ENCODE results near the gene CDK18. TPM values are rescaled to one million over a fixed set of nuclear protein-coding genes. Genes with fewer than 3 reads are reported as not detected.
A peak's percentile ranks its signal among the peaks of the same experiment; 100 is the strongest.

CDK18 gene
- total RNA-seq, 1 experiment from 2014 or later, result 0.05 TPM

DNA sequence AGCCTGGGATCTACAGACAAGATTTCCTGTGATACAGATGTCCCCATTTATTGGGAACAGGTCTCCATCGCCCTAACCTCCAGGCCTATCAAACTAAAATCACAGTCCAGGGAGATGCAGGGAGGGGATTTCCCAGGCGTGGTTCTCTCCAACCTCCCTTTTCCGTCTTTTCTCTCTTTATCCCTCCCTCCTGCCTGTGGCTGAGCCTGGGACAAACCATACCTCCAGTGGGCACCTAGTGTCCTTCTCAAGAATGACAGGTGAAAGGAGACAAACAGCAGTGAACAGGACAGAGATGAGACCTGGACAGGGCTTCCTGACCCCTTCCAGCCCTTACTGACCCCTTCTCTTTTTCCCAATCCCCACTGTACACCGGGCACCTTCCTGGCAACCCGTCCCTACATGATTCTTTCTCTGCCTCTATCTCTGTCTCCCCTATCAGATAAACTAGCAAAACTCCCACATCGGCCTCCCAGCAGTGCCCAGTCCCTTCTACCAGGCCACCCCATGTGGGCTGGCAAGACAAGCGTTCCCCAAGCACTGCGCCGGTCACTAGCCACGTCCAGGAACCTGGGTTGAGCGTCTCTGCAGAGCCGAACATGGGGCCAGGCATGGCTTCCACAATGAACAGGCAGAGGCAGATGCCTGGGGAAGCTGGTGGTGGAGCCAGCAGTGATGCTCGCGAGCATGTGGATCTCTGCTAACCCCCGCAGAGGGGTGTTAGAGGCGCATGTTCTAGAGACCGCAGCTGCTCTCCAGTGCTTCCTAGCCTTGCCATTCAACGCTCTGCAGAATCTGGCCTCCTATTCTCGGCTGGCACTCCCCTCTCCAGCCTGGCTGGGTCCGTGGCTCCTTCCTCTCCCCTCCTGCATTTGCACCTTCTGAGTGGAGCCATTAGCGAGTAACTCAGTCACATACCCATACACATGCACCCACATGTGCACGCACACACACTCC lies 72.6 kb downstream of the CDK18 start:
- H3K4me3 ChIP-seq, result no peak overlapping the region
- H3K27ac ChIP-seq, result no peak overlapping the region
- no peaks in the 10 kb centered on the region for H3K4me1 ChIP-seq (replicated peaks)
- peak in 1 of 2 experiments; percentile 14 for DNase-seq (ENCODE audit: low read depth in 1 of 2, low spot score in 2 of 2)
- no peaks in the 10 kb centered on the region for H3K9me3 ChIP-seq (replicated peaks)
- no peaks in the 10 kb centered on the region for H3K36me3 ChIP-seq
- peaks cover 42% of the 10 kb centered on the region for H3K27me3 ChIP-seq (replicated peaks)

DNA sequence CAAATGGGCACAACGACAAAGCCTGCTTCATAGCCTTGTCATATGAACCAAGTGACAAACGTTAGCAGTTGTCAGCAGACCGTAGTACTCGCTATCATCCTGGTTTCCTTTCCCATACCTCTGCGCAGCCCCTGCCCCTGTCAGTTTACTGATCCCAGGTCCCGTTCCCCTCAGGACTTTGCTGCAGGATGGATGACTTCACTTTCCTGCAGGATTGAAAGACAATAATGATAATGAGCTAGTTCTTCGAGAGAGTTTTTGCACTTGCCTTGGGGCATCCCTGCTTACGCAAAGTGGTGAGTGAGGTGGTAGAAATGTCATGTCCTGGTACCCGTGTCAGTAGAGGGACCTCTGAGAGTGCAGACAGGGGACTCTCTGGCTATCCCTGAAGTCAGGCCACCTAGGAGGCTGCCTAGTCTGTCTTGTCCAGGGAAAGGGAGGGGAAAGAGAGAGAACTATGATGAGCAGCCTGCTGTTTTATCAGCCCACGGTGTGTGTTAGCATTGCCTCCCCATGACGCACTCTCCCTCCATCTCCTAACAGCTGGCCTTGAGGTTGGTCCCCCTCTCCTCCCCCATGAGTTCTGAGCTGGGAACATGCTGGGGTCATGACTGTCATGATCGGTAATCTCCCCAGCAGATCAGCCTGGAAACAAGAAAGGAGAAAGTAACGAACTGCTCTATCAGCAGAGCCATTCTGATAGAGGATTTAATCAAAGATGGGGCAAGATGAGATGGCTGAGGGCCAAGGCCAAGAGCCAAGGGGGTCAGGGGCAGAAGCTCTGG lies 73.6 kb downstream of the CDK18 start:
- Histone ChIP-seq H3K27ac (no peak overlapping the region), H3K36me3 (no peaks in the 10 kb centered on the region), H3K9me3 (replicated peaks) (no peaks in the 10 kb centered on the region), H3K27me3 (replicated peaks) (peaks cover 37% of the 10 kb centered on the region), H3K4me3 (no peak overlapping the region), H3K4me1 (replicated peaks) (no peaks in the 10 kb centered on the region)
- peak in 1 of 2 experiments; percentile 29 for DNase-seq (ENCODE audit: low read depth in 1 of 2, low spot score in 2 of 2)

DNA sequence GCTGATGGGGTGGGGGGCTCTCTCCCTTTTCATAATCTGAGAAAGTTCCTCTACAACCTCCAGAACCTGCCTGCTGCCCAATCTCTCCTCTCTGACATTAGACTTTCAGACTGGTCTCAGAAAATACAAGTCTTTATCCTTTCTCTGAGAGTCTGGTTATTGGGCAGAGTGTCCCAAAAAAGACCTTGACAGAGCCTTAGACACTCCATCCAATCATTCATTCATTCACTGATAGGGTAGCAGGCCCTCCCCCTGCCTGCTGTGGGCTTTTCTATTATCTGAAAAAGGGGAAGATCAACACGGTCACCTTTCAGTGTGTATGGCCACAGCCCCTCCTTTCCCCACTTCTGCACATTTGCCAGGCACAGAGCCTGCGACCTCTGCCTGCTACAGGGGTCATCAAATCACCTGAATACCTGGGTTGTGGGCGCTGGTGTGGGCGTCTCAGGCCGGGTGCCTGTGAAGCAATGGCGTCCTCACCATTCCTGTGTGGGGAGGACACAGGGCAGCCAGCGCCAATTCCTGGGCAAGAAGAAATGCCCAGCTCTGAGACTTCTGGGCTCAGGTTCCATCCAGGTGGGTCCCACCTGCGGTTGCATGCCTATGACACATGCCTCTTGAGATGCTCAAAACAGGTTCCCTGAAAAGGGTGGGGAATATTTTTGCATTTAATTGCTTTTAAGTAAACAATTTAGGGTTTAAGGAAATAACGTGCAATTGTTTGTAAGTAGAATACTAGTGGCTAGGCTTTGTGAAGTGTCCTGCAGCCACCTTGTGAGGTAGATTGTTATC lies 74.5 kb downstream of the CDK18 start:
- H3K9me3 ChIP-seq (replicated peaks), result no peaks in the 10 kb centered on the region
- H3K4me3 ChIP-seq, result no peak overlapping the region
- peak in 1 of 2 experiments; percentile 28 for DNase-seq (ENCODE audit: low read depth in 1 of 2, low spot score in 2 of 2)
- H3K4me1 ChIP-seq (replicated peaks), result no peaks in the 10 kb centered on the region
- no peaks in the 10 kb centered on the region for H3K36me3 ChIP-seq
- peaks cover 31% of the 10 kb centered on the region for H3K27me3 ChIP-seq (replicated peaks)
- no peak overlapping the region for H3K27ac ChIP-seq

DNA sequence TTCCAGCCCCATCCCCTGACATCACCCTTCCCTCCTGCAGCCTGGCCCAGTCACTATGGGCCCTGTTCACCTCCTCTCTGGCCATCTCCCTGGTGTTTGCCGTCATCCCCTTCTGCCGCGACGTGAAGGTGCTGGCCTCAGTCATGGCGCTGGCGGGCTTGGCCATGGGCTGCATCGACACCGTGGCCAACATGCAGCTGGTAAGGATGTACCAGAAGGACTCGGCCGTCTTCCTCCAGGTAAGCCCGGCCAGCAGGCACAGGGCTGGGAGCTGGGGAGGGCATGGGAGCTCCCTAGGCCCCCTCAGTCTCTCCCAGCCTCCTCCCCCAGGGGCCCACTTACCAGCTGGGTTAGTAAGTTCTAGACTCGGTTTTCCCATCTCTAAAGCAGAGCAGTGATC lies 75.2 kb downstream of the CDK18 start:
- no peak overlapping the region for H3K4me3 ChIP-seq
- H3K36me3 ChIP-seq, result no peaks in the 10 kb centered on the region
- no peak overlapping the region for H3K27ac ChIP-seq
- H3K9me3 ChIP-seq (replicated peaks), result no peaks in the 10 kb centered on the region
- H3K27me3 ChIP-seq (replicated peaks), result peaks cover 28% of the 10 kb centered on the region
- H3K4me1 ChIP-seq (replicated peaks), result no peaks in the 10 kb centered on the region
- no peak for DNase-seq (ENCODE audit: low read depth in 1 of 2, low spot score in 2 of 2)

DNA sequence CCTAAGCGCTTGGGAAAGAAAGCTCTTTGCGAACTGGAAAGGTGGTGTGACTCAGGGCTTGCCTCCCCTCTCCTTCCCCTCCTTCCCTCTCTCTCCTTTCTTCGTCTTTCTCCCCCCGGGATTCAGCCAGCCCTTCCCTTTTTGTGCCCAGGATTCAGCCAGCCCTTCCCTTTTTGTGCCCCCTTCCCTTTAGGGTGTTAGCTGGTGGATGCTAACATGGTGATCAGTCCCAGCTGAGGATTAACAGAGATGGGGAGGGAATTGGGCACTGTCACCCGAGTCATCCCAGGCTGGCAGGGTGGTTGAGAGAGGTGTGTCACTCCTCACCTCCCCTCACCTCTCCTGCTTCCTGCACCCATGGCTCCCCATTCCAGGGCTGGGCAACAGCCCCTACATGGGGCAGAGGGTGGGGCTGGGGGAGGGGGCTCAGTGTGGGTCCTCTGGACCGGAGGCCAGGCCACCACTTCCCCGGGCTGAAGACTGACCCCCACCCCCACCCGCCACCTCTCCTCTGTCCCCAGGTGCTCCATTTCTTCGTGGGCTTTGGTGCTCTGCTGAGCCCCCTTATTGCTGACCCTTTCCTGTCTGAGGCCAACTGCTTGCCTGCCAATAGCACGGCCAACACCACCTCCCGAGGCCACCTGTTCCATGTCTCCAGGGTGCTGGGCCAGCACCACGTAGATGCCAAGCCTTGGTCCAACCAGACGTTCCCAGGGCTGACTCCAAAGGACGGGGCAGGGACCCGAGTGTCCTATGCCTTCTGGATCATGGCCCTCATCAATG lies 75.9 kb downstream of the CDK18 start:
- Histone ChIP-seq H3K4me1 (replicated peaks) (no peaks in the 10 kb centered on the region), H3K4me3 (no peak overlapping the region), H3K27me3 (replicated peaks) (peaks cover 28% of the 10 kb centered on the region), H3K36me3 (no peaks in the 10 kb centered on the region), H3K27ac (no peak overlapping the region), H3K9me3 (replicated peaks) (no peaks in the 10 kb centered on the region)
- no peak for DNase-seq (ENCODE audit: low read depth in 1 of 2, low spot score in 2 of 2)

DNA sequence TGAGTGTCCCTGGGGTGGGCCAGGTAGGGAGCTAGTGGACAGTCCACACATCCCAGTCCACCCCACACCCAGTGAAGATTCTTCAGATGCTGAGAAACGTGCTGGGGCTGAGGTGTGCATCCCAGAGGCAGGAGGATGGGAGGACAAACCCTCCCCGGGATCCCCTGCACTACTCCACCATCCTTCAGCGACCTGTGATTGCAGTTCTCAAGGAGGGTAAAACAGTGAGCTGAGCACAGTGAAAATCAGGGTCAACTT lies 76.4 kb downstream of the CDK18 start:
- Histone ChIP-seq H3K27ac (no peak overlapping the region), H3K27me3 (replicated peaks) (peaks cover 28% of the 10 kb centered on the region), H3K9me3 (replicated peaks) (no peaks in the 10 kb centered on the region), H3K4me1 (replicated peaks) (no peaks in the 10 kb centered on the region), H3K4me3 (no peak overlapping the region), H3K36me3 (no peaks in the 10 kb centered on the region)
- no peak for DNase-seq (ENCODE audit: low read depth in 1 of 2, low spot score in 2 of 2)

DNA sequence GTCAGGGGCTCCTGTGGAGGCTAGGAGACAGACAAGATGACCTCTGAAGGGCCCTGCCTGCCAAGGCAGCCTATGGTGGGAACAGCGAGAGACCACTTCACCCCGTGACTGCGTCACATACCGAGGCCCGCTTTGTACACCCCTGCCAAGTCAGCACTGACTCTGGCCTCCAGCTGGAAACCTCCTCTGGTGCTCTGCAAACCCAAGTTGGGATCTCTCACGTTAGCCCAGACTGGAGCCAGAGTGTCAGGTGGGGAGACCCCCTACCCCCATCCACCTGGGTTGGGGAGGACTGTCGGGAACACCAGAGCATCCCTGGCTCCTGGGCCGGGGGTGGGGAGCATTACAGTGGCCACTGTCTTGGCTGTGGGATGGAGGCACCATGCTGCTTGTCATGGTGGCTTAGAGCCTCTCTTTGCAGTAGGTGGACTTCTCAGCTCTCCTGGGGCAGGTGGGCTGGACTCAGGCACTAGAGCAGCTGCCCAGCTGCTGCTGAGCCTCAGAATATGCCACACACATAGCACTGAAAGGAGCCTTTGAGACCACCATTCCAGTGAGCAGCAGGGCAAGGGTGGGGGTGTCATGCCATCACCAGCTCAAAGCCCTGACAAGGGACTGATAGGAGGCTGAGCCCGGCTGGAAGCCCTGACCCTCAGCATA lies 77.0 kb downstream of the CDK18 start:
- no peak for DNase-seq (ENCODE audit: low read depth in 1 of 2, low spot score in 2 of 2)
- Histone ChIP-seq H3K27me3 (replicated peaks) (peaks cover 28% of the 10 kb centered on the region), H3K27ac (no peak overlapping the region), H3K36me3 (no peaks in the 10 kb centered on the region), H3K4me3 (no peak overlapping the region), H3K9me3 (replicated peaks) (no peaks in the 10 kb centered on the region), H3K4me1 (replicated peaks) (no peaks in the 10 kb centered on the region)

DNA sequence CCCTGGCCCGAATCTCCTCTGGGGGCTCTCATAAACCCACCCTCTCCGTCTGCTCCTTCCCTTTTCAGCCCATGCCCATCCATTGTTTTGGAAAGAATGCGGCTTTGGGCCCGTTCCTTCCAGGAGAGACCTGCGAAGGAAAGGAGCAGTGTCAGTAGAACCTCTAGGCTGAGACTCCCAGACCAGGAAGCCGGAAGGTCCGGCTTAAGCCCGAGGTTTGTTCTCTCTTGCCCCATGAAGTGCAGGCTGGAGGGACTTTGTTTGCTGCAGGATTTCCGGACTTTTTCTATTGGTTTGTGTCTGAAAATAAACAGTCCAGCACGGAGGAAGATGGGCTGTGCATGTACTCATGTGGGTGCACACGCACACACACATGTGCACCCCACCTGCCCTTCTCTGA lies 77.6 kb downstream of the CDK18 start:
- no peaks in the 10 kb centered on the region for H3K4me1 ChIP-seq (replicated peaks)
- H3K27ac ChIP-seq, result no peak overlapping the region
- no peak overlapping the region for H3K4me3 ChIP-seq
- H3K27me3 ChIP-seq (replicated peaks), result peaks cover 27% of the 10 kb centered on the region
- no peaks in the 10 kb centered on the region for H3K36me3 ChIP-seq
- no peaks in the 10 kb centered on the region for H3K9me3 ChIP-seq (replicated peaks)
- DNase-seq (ENCODE audit: low read depth in 1 of 2, low spot score in 2 of 2), result no peak

Other genes with a start within 250 kb of the CDK18 start
- gene NUAK2, start 182.9 kb upstream of the CDK18 start, total RNA-seq (2014; rRNA removed; shearing (Covaris generic)), result 2.9 and 5.8 TPM in 2 replicates
- not detected in 2 replicates for gene KLHDC8A, start 147.7 kb upstream of the CDK18 start, total RNA-seq (2014; rRNA removed; shearing (Covaris generic))
- gene LEMD1, start 82.6 kb upstream of the CDK18 start, total RNA-seq (2014; rRNA removed; shearing (Covaris generic)), result not detected in 2 replicates
- gene BLACAT1, start 48.6 kb upstream of the CDK18 start, total RNA-seq (2014; rRNA removed; shearing (Covaris generic)), result not detected in 2 replicates
- 11.6 and 18.4 TPM in 2 replicates for gene ELK4, start 127.3 kb downstream of the CDK18 start, total RNA-seq (2014; rRNA removed; shearing (Covaris generic))
- 2.0 and 2.4 TPM in 2 replicates for gene SLC45A3, start 175.8 kb downstream of the CDK18 start, total RNA-seq (2014; rRNA removed; shearing (Covaris generic))
- gene NUCKS1, start 245.5 kb downstream of the CDK18 start, total RNA-seq (2014; rRNA removed; shearing (Covaris generic)), result 253 and 290 TPM in 2 replicates